Parathyroid adenoma (tissue), 2 donors: ENCODE data around the gene FEZF2.

Source experiments
- H2AFZ ChIP-seq: fragments of 300-600 bp; sonication (generic); one replicate; pipeline ENCODE4 v1.7.0; 2017; ENCODE audit warnings: antibody characterized with exemption, mild to moderate bottlenecking
- H3K27ac ChIP-seq: fragments of 300-600 bp; sonication (generic); one replicate; pipeline ENCODE4 v1.7.0; 2017
- H3K27me3 ChIP-seq: fragments of 300-600 bp; sonication (generic); one replicate; pipeline ENCODE4 v1.7.0; 2017; ENCODE audit warnings: low read length; ENCODE audit not compliant: control insufficient read depth, insufficient read depth
- H3K36me3 ChIP-seq: fragments of 300-600 bp; sonication (generic); one replicate; pipeline ENCODE4 v1.7.0; 2017; ENCODE audit warnings: low read length; ENCODE audit not compliant: control insufficient read depth, insufficient read depth
- H3K4me1 ChIP-seq: fragments of 300-600 bp; sonication (generic); one replicate; pipeline ENCODE4 v1.7.0; 2017; ENCODE audit warnings: control low read depth
- H3K4me2 ChIP-seq: fragments of 300-600 bp; sonication (generic); one replicate; pipeline ENCODE4 v1.7.0; 2017; ENCODE audit warnings: low read length
- H3K4me3 ChIP-seq: fragments of 300-600 bp; sonication (generic); one replicate; pipeline ENCODE4 v1.7.0; 2017; ENCODE audit warnings: low read depth, low read length
- H3K79me2 ChIP-seq: fragments of 300-600 bp; sonication (generic); one replicate; pipeline ENCODE4 v1.7.0; 2017; ENCODE audit warnings: control low read depth
- H3K9ac ChIP-seq: fragments of 300-600 bp; sonication (generic); one replicate; pipeline ENCODE4 v1.7.0; 2017; ENCODE audit warnings: mild to moderate bottlenecking
- H3K9me3 ChIP-seq: fragments of 300-600 bp; sonication (generic); one replicate; pipeline ENCODE4 v1.7.0; 2017; ENCODE audit warnings: low read length; ENCODE audit not compliant: control insufficient read depth
- CTCF ChIP-seq: fragments of 300-600 bp; sonication (generic); IDR thresholded peaks from one replicate; pipeline ENCODE4 v1.7.0; 2017; ENCODE audit warnings: antibody characterized with exemption, mild to moderate bottlenecking
- donor health status: primary hyperparathyroidism.

FEZF2 gene

GRCh38 chr3:62373215-62373614 is at the start of gene FEZF2:
Gene FEZF2 (minus strand): TSS chr3:62373550. CDS start chr3:62372868, 682 bp downstream.
- Histone ChIP-seq H2AFZ (no peak within 1 kb of the TSS), H3K27me3 (peaks cover 33% of the 10 kb centered on the region), H3K9ac (no peak within 1 kb of the TSS), H3K79me2 (no peaks in the 10 kb centered on the region), H3K9me3 (no peaks in the 10 kb centered on the region), H3K4me2 (peak within 1 kb of the TSS; percentile 68), H3K4me1 (no peaks in the 10 kb centered on the region), H3K4me3 (peak within 1 kb of the TSS; percentile 20), H3K27ac (no peak within 1 kb of the TSS), H3K36me3 (no peaks in the 10 kb centered on the region)
- TF ChIP-seq CTCF, result no peak

GRCh38 chr3:62421207-62421606 is 47.9 kb upstream of the FEZF2 start:
- H3K4me1 ChIP-seq, result no peaks in the 10 kb centered on the region

GRCh38 chr3:62416144-62416543 is 42.8 kb upstream of the FEZF2 start:
- Histone ChIP-seq H3K27ac (no peak overlapping the region), H2AFZ (no peak overlapping the region), H3K4me1 (no peaks in the 10 kb centered on the region), H3K4me3 (no peak overlapping the region), H3K79me2 (no peaks in the 10 kb centered on the region), H3K36me3 (no peaks in the 10 kb centered on the region), H3K27me3 (no peaks in the 10 kb centered on the region), H3K9me3 (no peaks in the 10 kb centered on the region), H3K4me2 (no peak overlapping the region), H3K9ac (no peak overlapping the region)
- TF ChIP-seq CTCF, result no peak

More at GRCh38 chr3:62421207-62421606, 47.9 kb upstream of the FEZF2 start:
- H3K79me2 ChIP-seq, result no peaks in the 10 kb centered on the region
- no peak overlapping the region for H3K4me2 ChIP-seq
- H3K4me3 ChIP-seq, result no peak overlapping the region
- no peak overlapping the region for H3K27ac ChIP-seq
- no peaks in the 10 kb centered on the region for H3K27me3 ChIP-seq
- no peaks in the 10 kb centered on the region for H3K9me3 ChIP-seq
- H2AFZ ChIP-seq, result no peak overlapping the region
- TF ChIP-seq CTCF, result no peak
- no peak overlapping the region for H3K9ac ChIP-seq
- H3K36me3 ChIP-seq, result no peaks in the 10 kb centered on the region

- Histone ChIP-seq H3K27me3 (no peaks in the 10 kb centered on the region), H2AFZ (no peak overlapping the region), H3K4me3 (no peak overlapping the region), H3K79me2 (no peaks in the 10 kb centered on the region), H3K9ac (no peak overlapping the region), H3K9me3 (no peaks in the 10 kb centered on the region), H3K27ac (no peak overlapping the region), H3K36me3 (no peaks in the 10 kb centered on the region), H3K4me2 (no peak overlapping the region), H3K4me1 (no peaks in the 10 kb centered on the region)
- no peak for TF ChIP-seq CTCF
Observed at GRCh38 chr3:62415312-62415801, 42.0 kb upstream of the FEZF2 start.

- H2AFZ ChIP-seq, result no peak overlapping the region
- no peaks in the 10 kb centered on the region for H3K4me1 ChIP-seq
- no peaks in the 10 kb centered on the region for H3K27me3 ChIP-seq
- no peak overlapping the region for H3K4me3 ChIP-seq
- no peak overlapping the region for H3K9ac ChIP-seq
- H3K36me3 ChIP-seq, result no peaks in the 10 kb centered on the region
- no peak overlapping the region for H3K27ac ChIP-seq
- H3K9me3 ChIP-seq, result no peaks in the 10 kb centered on the region
- TF ChIP-seq CTCF, result no peak
- H3K4me2 ChIP-seq, result no peak overlapping the region
- H3K79me2 ChIP-seq, result no peaks in the 10 kb centered on the region
Observed at GRCh38 chr3:62414786-62415185, 41.4 kb upstream of the FEZF2 start.
